Measurements from ENCODE around the gene PLK2. TPM values are rescaled to one million over a fixed set of nuclear protein-coding genes. Genes with fewer than 3 reads are reported as not detected.

The PLK2 gene
- total and polyA plus RNA-seq, 9 of the 15 experiments (the other 6 are each of a cell fraction or from before 2014, with no cell fraction given) = 0.58 TPM; not detected in 8

GRCh38 chr5:58405175-58405574, 54.7 kb downstream of the PLK2 start:
- no peaks in the 10 kb centered on the region; the same call in 1 of the 2 replicates for H3K9me3 ChIP-seq (replicated peaks; ENCODE audit: control insufficient read depth, insufficient read depth, low read depth, low read length)
- WGBS (ENCODE audit: insufficient coverage, low coverage, missing lambda C conversion rate) = 0% methylated on average over 2 of the region's 2 CpGs
- in situ Hi-C loops (cut with MboI) = no loop called here

More at GRCh38 chr5:58405175-58405574, 54.7 kb downstream of the PLK2 start:
- ChIA-PET CTCF (ENCODE audit: low intra/inter-chr PET ratio) (no interaction called here), POLR2A (no interaction called here)
- H3K27me3 ChIP-seq (ENCODE audit: control insufficient read depth in 2 of 2, insufficient read depth in 2 of 2, low read length in 2 of 2) = no peaks in the 10 kb centered on the region
- ATAC-seq (no peak), DNase-seq (ENCODE audit: extremely low read depth in 1 of 4, low spot score in 3 of 4) (no peak), FAIRE-seq (no peak)
- no peak overlapping the region for H3K4me2 ChIP-seq (ENCODE audit: insufficient read depth, low read length)
- no peaks in the 10 kb centered on the region for H3K79me2 ChIP-seq (ENCODE audit: control insufficient read depth, insufficient read depth, low read length)
- H4K20me1 ChIP-seq (replicated peaks; ENCODE audit: control insufficient read depth, insufficient read depth, low read length) = no peaks in the 10 kb centered on the region
- H3K27ac ChIP-seq (ENCODE audit: extremely low read depth, low read depth, low read length) = no peak overlapping the region
- no TSS peak for BruUV-seq (replicated peaks)
- TF ChIP-seq ZNF436 (CRISPR knock-in tag; IDR thresholded peaks at IDR 0.05) (no peak), ZNF589 (CRISPR knock-in tag; IDR thresholded peaks at IDR 0.05; ENCODE audit: low read depth) (no peak), TFAP4 (CRISPR knock-in tag; IDR thresholded peaks at IDR 0.05; ENCODE audit: borderline replicate concordance) (no peak), SIN3B (IDR thresholded peaks at IDR 0.05; ENCODE audit: low read depth) (no peak), DIDO1 (tag; IDR thresholded peaks at IDR 0.05; ENCODE audit: low read depth) (no peak), NFXL1 (CRISPR knock-in tag; IDR thresholded peaks at IDR 0.05) (no peak), DNMT1 (IDR thresholded peaks at IDR 0.05) (no peak), MEF2D (tag; conservative IDR thresholded peaks at IDR 0.05; ENCODE audit: low read depth) (no peak), POLR2AphosphoS2 (IDR thresholded peaks at IDR 0.05; ENCODE audit: low read length) (no peak), FOXP1 (CRISPR knock-in tag; IDR thresholded peaks at IDR 0.05) (no peak), NR2F6 (CRISPR knock-in tag; IDR thresholded peaks at IDR 0.05) (no peak), SMAD3 (CRISPR knock-in tag; conservative IDR thresholded peaks at IDR 0.05) (no peak), STAT5B (CRISPR knock-in tag; IDR thresholded peaks at IDR 0.05) (no peak), ZNF707 (CRISPR knock-in tag; conservative IDR thresholded peaks at IDR 0.05) (no peak), YBX1 (IDR thresholded peaks at IDR 0.05) (no peak), NFE2L1 (tag; IDR thresholded peaks at IDR 0.05; ENCODE audit: borderline replicate concordance, low read depth) (no peak), BCLAF1 (IDR thresholded peaks at IDR 0.05; ENCODE audit: borderline replicate concordance in 1 of 2, control insufficient read depth in 1 of 2, low read depth in 2 of 2, low read length in 1 of 2) (no peak), JUND (IDR thresholded peaks at IDR 0.05; ENCODE audit: borderline replicate concordance, low read depth, low read length) (no peak), JUND (tag; IDR thresholded peaks at IDR 0.05; ENCODE audit: borderline replicate concordance, low read depth, low read length) (no peak), MTA2 (IDR thresholded peaks at IDR 0.05; ENCODE audit: low read depth) (no peak)
- H3K9me1 ChIP-seq (ENCODE audit: control insufficient read depth, insufficient read depth, low read length) = no peaks in the 10 kb centered on the region
- H3K4me1 ChIP-seq (replicated peaks in 1 of 2; ENCODE audit: control insufficient read depth in 2 of 2, insufficient read depth in 2 of 2, low read length in 2 of 2) = no peaks in the 10 kb centered on the region
- intact Hi-C loops (cut with micrococcal nuclease) = no loop called here
- no peak overlapping the region for H3K4me3 ChIP-seq
- H3K36me3 ChIP-seq (ENCODE audit: control insufficient read depth, insufficient read depth, low read length) = no peaks in the 10 kb centered on the region
- no peak overlapping the region for H3K9ac ChIP-seq (ENCODE audit: insufficient read depth in 1 of 2, low read depth in 2 of 2, low read length in 2 of 2)
- no peak overlapping the region for H2AFZ ChIP-seq (ENCODE audit: low read depth, low read length)
